ENCODE results near the gene SEMA3D.

DNA sequence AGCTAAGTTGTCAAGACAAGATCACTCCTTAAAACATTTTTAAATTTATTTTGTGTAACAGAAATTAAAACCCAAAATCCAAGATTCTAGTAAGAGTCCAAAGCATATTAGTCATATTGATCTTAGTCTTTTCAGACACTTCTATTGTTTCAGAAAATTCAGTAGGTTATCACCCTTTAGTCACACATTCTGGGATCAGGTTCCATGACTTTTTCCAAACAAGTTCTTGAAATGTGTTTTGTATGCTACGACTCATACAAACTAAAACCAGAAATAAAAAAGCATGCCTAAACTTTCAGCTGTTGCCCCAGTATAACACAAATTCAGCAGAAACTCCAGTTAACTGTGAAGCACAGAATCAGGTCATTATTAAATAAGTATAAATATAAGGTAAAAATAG lies 10.7 kb downstream of the SEMA3D start:
- TF ChIP-seq, protein P1, sequence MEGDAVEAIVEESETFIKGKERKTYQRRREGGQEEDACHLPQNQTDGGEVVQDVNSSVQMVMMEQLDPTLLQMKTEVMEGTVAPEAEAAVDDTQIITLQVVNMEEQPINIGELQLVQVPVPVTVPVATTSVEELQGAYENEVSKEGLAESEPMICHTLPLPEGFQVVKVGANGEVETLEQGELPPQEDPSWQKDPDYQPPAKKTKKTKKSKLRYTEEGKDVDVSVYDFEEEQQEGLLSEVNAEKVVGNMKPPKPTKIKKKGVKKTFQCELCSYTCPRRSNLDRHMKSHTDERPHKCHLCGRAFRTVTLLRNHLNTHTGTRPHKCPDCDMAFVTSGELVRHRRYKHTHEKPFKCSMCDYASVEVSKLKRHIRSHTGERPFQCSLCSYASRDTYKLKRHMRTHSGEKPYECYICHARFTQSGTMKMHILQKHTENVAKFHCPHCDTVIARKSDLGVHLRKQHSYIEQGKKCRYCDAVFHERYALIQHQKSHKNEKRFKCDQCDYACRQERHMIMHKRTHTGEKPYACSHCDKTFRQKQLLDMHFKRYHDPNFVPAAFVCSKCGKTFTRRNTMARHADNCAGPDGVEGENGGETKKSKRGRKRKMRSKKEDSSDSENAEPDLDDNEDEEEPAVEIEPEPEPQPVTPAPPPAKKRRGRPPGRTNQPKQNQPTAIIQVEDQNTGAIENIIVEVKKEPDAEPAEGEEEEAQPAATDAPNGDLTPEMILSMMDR (IDR thresholded peaks at IDR 0.05) = no peak
- TF ChIP-seq POLR2A (IDR thresholded peaks at IDR 0.05) (no peak), EP300 (IDR thresholded peaks at IDR 0.05) (no peak)

Measured in tibial nerve (tissue), 4 donors.